NCI-H748 treated with DMSO at 0.1 percent for 48 hours (cell line): ENCODE results near the gene OR4D10.
"Not testable (repeated sequence)": the region's sequence is repeated elsewhere in the genome, so short reads cannot be mapped to it uniquely, and the experiment has no call there.

Source experiments
- DNase-seq: peaks from one replicate; lab custom pipeline; 2025; lab: John Stamatoyannopoulos, UW

OR4D10 gene

DNA sequence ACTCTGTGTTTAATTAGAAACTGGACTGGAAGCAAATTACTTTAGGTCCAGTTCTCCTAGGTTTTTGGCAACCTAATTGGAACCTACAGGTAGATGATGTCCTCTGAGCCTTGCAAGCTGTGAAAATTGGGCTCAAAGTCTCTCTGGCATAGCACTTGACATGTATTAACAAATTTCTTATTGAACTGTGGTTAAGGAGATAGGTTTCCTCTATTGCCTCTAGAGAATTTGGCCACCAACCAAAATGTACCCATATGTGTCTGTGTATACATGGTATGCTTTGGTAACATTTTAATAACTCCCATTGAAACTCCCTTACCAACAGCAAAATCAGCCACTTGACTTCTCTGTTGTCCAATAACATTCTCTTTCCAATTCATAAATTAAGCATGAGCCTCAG is at the start of gene OR4D10:
OR4D10 (plus strand) TSS at position 301 of the 400 bp plus-strand sequence. CDS start 4,115 bp downstream, outside the sequence.
- DNase-seq = no peak

DNA sequence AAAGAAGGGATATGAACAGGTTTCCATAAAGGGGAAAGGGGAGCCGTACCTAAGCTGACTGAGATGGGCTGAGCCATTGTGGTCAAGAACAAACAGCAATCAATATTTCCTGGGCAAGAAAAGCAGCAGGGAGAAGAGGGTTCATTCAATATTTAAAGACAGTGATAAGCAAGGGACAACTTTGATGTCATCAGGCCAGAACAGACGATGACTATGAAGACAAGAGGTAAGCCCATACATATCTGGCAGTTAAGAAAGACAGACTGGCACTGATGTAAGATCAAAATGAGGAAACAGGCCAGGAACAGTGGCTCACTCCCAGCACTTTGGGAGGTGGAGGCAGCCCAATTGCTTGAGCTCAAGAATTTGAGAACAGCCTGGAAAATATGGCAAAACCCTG is 49.3 kb upstream of the OR4D10 start:
- DNase-seq = no peak

GRCh38 chr11:59425131-59425530 is 48.0 kb upstream of the OR4D10 start:
- no peak for DNase-seq

- peak; percentile 35 for DNase-seq
Observed at GRCh38 chr11:59426361-59427067, 46.6 kb upstream of the OR4D10 start, which contains the start of gene OR5A2. TSS of gene OR5A2 (minus strand) at chr11:59426413. CDS start at chr11:59422953, 3,460 bp downstream.

DNA sequence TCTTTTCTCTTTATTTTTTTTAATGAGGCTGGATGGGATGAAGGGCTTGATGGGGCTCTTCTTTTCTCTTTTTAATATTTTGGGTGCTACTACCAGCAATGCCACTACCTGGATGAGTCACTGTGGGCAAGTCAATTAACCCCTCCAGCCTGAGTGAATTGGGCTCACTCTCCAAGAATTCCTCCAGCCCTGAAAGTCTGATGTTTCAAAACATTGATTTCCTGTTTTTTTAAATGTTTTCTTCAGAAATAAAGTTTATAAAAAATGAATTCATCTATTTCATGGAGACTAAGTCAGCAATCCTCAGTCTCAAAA is 46.1 kb upstream of the OR4D10 start:
- no peak for DNase-seq

- peak; percentile 69 for DNase-seq
Observed at GRCh38 chr11:59429924-59430516, 43.1 kb upstream of the OR4D10 start.

- no peak for DNase-seq
Observed at GRCh38 chr11:59436169-59436568, 36.9 kb upstream of the OR4D10 start, which contains the start of gene OR5A1. TSS of gene OR5A1 (plus strand) at chr11:59436469. CDS start at chr11:59443169, 6,700 bp downstream.

DNA sequence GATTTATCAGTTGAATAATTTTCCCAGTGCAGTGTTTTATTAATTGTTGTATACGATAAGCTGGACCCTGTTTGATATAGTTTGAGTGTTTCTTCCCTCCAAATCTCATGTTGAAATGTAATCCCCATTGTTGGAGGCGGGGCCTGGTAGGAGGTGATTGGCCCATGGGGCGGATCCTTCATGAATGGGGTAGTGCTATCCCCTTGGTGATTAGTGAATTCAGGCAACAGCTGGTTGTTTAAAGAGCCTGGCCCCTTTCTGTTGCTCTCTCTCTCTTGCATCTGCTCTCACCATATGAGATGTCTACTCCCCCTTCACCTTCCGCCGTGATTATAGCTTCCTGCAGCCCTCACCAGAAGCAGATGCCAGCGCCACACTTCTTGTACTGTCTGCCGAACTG is 35.3 kb upstream of the OR4D10 start:
- no peak for DNase-seq

- not testable (repeated sequence) for DNase-seq
Observed at GRCh38 chr11:59445624-59446023, 27.5 kb upstream of the OR4D10 start.

- DNase-seq = no peak
Observed at GRCh38 chr11:59448484-59448883, 24.6 kb upstream of the OR4D10 start.

GRCh38 chr11:59456661-59457060 is 16.5 kb upstream of the OR4D10 start, which contains the start of gene OR4D6:
TSS of gene OR4D6 (plus strand) at chr11:59456961. CDS start at chr11:59456961, 0 bp downstream.
- DNase-seq = no peak

- DNase-seq = no peak
Observed at GRCh38 chr11:59459916-59460315, 13.2 kb upstream of the OR4D10 start.

- DNase-seq = no peak
Observed at GRCh38 chr11:59463190-59463641, 9.9 kb upstream of the OR4D10 start.

GRCh38 chr11:59475176-59475575 is 2.1 kb downstream of the OR4D10 start:
- no peak for DNase-seq

- DNase-seq = no peak
Observed at GRCh38 chr11:59479906-59480305, 6.8 kb downstream of the OR4D10 start.

DNA sequence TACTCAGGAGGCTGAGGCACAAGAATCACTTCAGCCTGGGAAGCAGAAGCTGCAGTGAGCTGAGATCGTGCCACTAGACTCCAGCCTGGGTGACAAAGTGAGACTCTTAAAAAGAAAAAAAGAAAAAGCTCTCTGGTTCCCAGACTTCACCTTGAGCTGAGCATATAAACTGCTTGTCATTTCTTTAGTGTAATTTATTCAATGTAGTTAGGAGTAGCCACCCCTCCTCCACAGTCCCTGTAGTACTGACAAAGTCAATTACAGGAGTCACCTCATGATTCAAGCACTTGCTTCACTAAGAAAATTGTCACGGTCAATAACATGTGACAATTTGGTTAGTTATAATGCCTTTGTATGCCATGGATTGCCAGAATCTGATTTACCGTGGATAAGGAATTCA is 7.2 kb downstream of the OR4D10 start:
- DNase-seq = no peak

GRCh38 chr11:59501931-59502330 is 28.8 kb downstream of the OR4D10 start:
- DNase-seq = no peak

- no peak for DNase-seq
Observed at GRCh38 chr11:59503276-59503675, 30.2 kb downstream of the OR4D10 start, which contains the start of gene OR4D11. TSS of gene OR4D11 (plus strand) at chr11:59503576. CDS start at chr11:59503576, 0 bp downstream.

- DNase-seq = no peak
Observed at GRCh38 chr11:59510941-59511589, 38.0 kb downstream of the OR4D10 start, which contains the start of gene OR4D9. TSS of gene OR4D9 (plus strand) at chr11:59511539. CDS start at chr11:59514913, 3,374 bp downstream.

GRCh38 chr11:59511675-59512074 is 38.6 kb downstream of the OR4D10 start:
- DNase-seq = no peak

GRCh38 chr11:59520139-59520538 is 47.0 kb downstream of the OR4D10 start:
- not testable (repeated sequence) for DNase-seq

DNA sequence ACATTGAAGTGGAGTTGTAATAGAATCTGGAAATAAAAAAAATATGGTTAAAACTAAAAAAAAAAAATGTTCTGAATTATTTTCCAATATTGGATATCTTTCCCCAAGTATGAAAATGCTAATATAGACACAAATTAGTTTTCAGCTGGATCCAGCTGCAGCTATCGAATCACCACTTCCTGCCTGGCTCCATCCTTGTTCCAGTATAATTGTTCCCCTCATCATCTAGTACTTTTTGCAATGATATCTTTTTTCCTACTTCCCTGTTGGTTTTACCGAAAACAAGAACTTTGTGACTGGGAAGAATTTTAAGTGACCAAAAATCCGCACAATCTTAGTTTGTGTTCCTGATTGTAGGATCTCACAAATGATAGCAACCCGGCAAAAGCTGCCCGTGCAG is 47.6 kb downstream of the OR4D10 start:
- DNase-seq = no peak

DNA sequence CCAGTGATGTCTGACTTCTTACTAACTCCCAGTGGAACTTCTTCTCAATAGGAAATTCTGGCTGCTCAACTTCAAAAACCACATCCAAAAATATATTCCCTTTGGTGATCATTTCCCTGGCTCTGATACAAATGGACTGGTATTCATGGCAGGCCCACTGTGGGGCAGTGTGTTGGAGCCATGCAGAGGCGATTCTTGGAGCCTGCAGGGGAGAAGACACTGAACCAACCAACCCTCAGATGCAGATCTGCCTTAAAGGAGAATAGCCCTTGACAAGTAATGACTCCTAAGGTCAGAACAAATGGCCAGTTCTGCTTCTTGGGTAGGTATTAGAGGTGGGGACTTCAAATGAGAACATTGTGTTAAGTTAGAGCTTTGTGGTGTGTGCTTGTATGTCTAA is 50.4 kb downstream of the OR4D10 start:
- DNase-seq = no peak
